Bronchial epithelial cell (primary cell): ENCODE measurements around the gene SCAP. TPM values are rescaled to one million over a fixed set of nuclear protein-coding genes. Genes with fewer than 3 reads are reported as not detected.

Source experiments
- DNase-seq: peaks from one replicate; pipeline ENCODE4 v3.0.0-alpha.2; 2010; ENCODE audit warnings: low read depth
- FAIRE-seq: peaks from 2 replicates; lab custom pipeline; 2011; peaks lifted over from hg19 to GRCh38; lab: Jason Lieb, UNC
- H3K27me3 ChIP-seq: 2 replicates; pipeline ENCODE4 v1.5.1; 2011; ENCODE audit warnings: low read length; ENCODE audit not compliant: control insufficient read depth, insufficient read depth
- H3K36me3 ChIP-seq: 2 replicates; pipeline ENCODE4 v1.5.1; 2011; ENCODE audit warnings: low read length; ENCODE audit not compliant: control insufficient read depth, insufficient read depth
- H3K4me3 ChIP-seq: 2 replicates; pipeline ENCODE4 v1.5.1; 2011; ENCODE audit warnings: mild to moderate bottlenecking, low read depth, low read length, control low read depth
- total RNA-seq: library from RNA; depleted of rRNA; stranded (reverse); fragments of >200 nt; gene quantifications from 2 replicates; pipeline ENCODE4 v1.2.1, GENCODE V29; 2014
- TF ChIP-seq, protein P1 (sequence below): IDR thresholded peaks from 2 replicates; pipeline ENCODE4 v1.5.1; 2011; ENCODE audit warnings: mild to moderate bottlenecking, moderate library complexity, low read length, control low read depth, inconsistent platforms; ENCODE audit not compliant: insufficient read depth, severe bottlenecking

Gene SCAP
- total RNA-seq, 1 donor from 2014 or later, result 55.0 TPM

DNA sequence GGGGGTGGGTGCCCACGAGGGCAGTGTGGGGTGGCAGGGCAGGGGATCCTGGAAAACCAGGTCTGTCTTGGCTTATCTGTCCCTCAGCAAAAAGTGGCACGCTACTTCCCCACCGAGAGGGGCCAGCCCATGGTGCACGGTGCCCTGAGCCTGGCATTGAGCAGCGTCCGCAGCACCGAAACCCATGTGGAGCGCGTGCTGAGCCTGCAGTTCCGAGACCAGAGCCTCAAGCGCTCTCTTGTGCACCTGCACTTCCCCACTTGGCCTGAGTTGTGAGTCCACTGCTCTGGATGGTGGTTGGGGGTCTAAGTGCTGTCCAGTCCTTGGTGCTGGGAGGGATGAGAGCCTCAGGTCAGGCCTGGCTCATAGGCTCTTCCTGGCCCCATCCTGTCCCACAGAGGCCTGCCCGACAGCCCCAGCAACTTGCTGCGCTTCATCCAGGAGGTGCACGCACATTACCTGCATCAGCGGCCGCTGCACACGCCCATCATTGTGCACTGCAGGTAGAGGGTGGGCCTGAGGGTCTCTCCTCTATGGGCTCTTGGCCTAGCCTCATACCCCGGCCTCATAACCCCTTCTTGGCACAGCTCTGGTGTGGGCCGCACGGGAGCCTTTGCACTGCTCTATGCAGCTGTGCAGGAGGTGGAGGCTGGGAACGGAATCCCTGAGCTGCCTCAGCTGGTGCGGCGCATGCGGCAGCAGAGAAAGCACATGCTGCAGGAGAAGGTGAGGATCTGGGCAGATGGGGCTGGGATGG lies 63.9 kb downstream of the SCAP start:
- DNase-seq (no peak), FAIRE-seq (no peak)
- no peak overlapping the region for H3K4me3 ChIP-seq
- H3K36me3 ChIP-seq, result peaks cover 37% of the 10 kb centered on the region
- TF ChIP-seq, protein P1, sequence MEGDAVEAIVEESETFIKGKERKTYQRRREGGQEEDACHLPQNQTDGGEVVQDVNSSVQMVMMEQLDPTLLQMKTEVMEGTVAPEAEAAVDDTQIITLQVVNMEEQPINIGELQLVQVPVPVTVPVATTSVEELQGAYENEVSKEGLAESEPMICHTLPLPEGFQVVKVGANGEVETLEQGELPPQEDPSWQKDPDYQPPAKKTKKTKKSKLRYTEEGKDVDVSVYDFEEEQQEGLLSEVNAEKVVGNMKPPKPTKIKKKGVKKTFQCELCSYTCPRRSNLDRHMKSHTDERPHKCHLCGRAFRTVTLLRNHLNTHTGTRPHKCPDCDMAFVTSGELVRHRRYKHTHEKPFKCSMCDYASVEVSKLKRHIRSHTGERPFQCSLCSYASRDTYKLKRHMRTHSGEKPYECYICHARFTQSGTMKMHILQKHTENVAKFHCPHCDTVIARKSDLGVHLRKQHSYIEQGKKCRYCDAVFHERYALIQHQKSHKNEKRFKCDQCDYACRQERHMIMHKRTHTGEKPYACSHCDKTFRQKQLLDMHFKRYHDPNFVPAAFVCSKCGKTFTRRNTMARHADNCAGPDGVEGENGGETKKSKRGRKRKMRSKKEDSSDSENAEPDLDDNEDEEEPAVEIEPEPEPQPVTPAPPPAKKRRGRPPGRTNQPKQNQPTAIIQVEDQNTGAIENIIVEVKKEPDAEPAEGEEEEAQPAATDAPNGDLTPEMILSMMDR, result no peak
- no peaks in the 10 kb centered on the region for H3K27me3 ChIP-seq

DNA sequence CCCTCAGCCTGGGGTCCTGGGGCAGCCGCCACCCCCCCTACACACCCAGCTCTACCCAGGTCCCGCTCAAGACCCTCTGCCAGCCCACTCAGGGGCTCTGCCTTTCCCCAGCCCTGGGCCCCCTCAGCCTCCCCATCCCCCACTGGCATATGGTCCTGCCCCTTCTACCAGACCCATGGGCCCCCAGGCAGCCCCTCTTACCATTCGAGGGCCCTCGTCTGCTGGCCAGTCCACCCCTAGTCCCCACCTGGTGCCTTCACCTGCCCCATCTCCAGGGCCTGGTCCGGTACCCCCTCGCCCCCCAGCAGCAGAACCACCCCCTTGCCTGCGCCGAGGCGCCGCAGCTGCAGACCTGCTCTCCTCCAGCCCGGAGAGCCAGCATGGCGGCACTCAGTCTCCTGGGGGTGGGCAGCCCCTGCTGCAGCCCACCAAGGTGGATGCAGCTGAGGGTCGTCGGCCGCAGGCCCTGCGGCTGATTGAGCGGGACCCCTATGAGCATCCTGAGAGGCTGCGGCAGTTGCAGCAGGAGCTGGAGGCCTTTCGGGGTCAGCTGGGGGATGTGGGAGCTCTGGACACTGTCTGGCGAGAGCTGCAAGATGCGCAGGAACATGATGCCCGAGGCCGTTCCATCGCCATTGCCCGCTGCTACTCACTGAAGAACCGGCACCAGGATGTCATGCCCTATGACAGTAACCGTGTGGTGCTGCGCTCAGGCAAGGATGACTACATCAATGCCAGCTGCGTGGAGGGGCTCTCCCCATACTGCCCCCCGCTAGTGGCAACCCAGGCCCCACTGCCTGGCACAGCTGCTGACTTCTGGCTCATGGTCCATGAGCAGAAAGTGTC lies 64.7 kb downstream of the SCAP start:
- no peaks in the 10 kb centered on the region for H3K27me3 ChIP-seq
- peaks cover 42% of the 10 kb centered on the region for H3K36me3 ChIP-seq
- FAIRE-seq (no peak), DNase-seq (no peak)
- TF ChIP-seq, protein P1, result no peak
- H3K4me3 ChIP-seq, result no peak overlapping the region

DNA sequence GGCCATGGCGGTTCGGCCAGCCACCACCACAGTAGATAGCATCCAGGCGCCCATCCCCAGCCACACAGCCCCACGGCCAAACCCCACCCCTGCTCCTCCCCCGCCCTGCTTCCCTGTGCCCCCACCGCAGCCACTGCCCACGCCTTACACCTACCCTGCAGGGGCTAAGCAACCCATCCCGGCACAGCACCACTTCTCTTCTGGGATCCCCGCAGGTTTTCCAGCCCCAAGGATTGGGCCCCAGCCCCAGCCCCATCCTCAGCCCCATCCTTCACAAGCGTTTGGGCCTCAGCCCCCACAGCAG lies 65.4 kb downstream of the SCAP start:
- Histone ChIP-seq H3K27me3 (no peaks in the 10 kb centered on the region), H3K36me3 (peaks cover 46% of the 10 kb centered on the region), H3K4me3 (no peak overlapping the region)
- FAIRE-seq (no peak), DNase-seq (no peak)
- TF ChIP-seq, protein P1, result no peak

DNA sequence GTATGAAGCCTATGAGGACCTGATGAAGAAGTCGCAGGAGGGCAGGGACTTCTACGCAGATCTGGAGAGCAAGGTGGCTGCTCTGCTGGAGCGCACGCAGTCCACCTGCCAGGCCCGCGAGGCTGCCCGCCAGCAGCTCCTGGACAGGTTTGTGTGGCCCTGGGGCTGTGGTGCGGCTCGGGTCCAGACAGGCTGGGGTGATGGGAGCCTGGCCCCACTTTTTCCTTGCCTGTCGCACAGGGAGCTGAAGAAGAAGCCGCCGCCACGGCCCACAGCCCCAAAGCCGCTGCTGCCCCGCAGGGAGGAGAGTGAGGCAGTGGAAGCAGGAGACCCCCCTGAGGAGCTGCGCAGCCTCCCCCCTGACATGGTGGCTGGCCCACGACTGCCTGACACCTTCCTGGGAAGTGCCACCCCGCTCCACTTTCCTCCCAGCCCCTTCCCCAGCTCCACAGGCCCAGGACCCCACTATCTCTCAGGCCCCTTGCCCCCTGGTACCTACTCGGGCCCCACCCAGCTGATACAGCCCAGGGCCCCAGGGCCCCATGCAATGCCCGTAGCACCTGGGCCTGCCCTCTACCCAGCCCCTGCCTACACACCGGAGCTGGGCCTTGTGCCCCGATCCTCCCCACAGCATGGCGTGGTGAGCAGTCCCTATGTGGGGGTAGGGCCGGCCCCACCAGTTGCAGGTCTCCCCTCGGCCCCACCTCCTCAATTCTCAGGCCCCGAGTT lies 65.9 kb downstream of the SCAP start:
- FAIRE-seq, result no peak
- Histone ChIP-seq H3K27me3 (no peaks in the 10 kb centered on the region), H3K4me3 (no peak overlapping the region), H3K36me3 (peaks cover 43% of the 10 kb centered on the region)
- no peak for DNase-seq
- TF ChIP-seq, protein P1, result no peak

DNA sequence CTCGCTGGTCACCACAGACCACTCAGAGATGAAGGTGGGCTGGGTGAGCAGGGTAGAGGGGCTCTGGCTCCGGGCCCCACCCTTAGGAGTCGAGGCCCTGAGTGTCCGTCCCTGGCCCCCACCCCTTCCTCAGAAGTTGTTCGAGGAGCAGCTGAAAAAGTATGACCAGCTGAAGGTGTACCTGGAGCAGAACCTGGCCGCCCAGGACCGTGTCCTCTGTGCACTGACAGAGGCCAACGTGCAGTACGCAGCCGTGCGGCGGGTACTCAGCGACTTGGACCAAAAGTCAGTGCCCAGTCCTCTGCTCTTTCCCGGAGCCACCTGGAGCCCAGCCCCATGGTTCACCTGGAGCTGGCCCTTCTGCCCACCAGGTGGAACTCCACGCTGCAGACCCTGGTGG lies 66.5 kb downstream of the SCAP start:
- H3K36me3 ChIP-seq, result peaks cover 38% of the 10 kb centered on the region
- FAIRE-seq, result no peak
- no peak for DNase-seq
- TF ChIP-seq, protein P1, result no peak
- no peaks in the 10 kb centered on the region for H3K27me3 ChIP-seq
- H3K4me3 ChIP-seq, result no peak overlapping the region
